ENCODE measurements around the gene RSRC1. TPM values are rescaled to one million over a fixed set of nuclear protein-coding genes. Genes with fewer than 3 reads are reported as not detected.
"Not testable (repeated sequence)": the region's sequence is repeated elsewhere in the genome, so short reads cannot be mapped to it uniquely, and the experiment has no call there.

The RSRC1 gene
- total RNA-seq, 2 experiments from 2014 or later: 42.9 to 48.9 TPM

DNA sequence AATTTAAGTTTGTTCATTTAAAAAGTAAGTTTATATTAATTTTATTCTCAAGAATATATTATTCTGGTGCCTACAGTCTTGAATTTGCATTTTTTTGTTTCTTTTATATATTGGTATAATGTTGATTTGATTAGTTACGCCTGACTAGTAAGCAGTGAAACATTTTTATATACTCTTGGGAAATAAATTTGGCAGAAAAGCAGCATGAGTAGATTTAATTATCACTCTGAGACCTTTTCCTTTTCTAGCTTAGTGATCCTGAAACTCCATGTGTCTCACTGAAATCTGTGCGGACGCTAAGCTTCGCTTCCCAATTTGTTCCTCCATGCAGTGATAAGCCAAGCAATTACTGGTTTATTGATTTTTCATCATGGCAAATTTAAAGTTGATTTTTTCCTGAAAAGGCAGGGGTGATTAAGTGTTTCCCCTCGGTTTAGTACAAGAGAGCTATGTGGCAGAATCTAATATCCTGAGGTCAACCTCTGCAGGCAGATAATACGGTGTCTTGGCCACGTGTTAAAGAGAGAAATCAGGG, 373.9 kb downstream of the RSRC1 start:
- no peaks in the 10 kb centered on the region for H3K27me3 Mint-ChIP-seq
- H3K4me3 Mint-ChIP-seq: no peak overlapping the region
- no peaks in the 10 kb centered on the region for H3K9me3 Mint-ChIP-seq
- DNase-seq: no peak
- H3K36me3 Mint-ChIP-seq: no peaks in the 10 kb centered on the region
- no peak overlapping the region for H3K27ac Mint-ChIP-seq
- H3K4me1 Mint-ChIP-seq: no peaks in the 10 kb centered on the region
- POLR2A ChIA-PET: no interaction called here
- no peak for ATAC-seq (ENCODE audit: low read depth)

DNA sequence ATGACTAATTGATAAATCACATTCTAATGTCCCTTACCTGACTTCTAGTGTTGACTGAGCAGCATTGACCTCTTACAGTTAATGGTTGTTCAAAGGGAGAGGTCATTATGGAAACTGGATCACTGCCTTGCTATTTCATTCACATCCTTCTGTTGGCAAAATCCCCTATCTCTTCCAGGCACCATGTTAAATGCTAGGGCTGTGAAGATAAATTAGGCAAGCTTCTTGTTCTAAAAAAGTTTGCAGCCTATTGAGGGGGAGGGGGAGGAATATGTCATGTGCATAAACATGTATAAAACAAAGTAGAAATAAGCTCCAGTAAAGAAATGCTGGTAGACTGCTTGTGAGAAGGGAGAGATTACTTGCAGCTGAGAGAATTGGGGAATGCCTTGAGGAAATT, 376.3 kb downstream of the RSRC1 start:
- no peaks in the 10 kb centered on the region for H3K27me3 Mint-ChIP-seq
- H3K27ac Mint-ChIP-seq: no peak overlapping the region
- H3K4me3 Mint-ChIP-seq: no peak overlapping the region
- DNase-seq: no peak
- no peak for ATAC-seq (ENCODE audit: low read depth)
- no peaks in the 10 kb centered on the region for H3K9me3 Mint-ChIP-seq
- no peaks in the 10 kb centered on the region for H3K4me1 Mint-ChIP-seq
- H3K36me3 Mint-ChIP-seq: no peaks in the 10 kb centered on the region
- POLR2A ChIA-PET: no interaction called here

DNA sequence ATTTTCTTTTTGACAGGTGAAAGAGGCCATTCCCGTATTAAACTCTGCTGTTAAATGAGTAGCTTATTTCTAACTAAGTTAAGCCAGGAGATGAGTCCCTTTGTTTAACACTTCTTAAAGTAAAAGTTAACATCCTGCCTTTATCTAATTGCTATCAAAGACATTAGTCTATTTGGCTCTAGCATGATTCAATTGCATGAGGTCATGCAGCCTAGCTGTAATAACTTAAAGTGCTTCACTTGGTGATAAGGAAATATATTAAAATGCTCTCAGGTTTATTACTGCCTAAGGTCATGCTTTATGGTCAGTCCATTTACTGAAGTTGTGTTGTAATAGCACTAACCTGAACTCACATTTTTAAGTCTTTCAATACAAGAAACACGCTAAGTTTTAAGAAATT, 378.8 kb downstream of the RSRC1 start:
- no peak for DNase-seq
- H3K27ac Mint-ChIP-seq: no peak overlapping the region
- H3K9me3 Mint-ChIP-seq: no peaks in the 10 kb centered on the region
- no peak overlapping the region for H3K4me3 Mint-ChIP-seq
- H3K27me3 Mint-ChIP-seq: no peaks in the 10 kb centered on the region
- POLR2A ChIA-PET: no interaction called here
- no peaks in the 10 kb centered on the region for H3K36me3 Mint-ChIP-seq
- H3K4me1 Mint-ChIP-seq: no peaks in the 10 kb centered on the region
- ATAC-seq (ENCODE audit: low read depth): no peak

DNA sequence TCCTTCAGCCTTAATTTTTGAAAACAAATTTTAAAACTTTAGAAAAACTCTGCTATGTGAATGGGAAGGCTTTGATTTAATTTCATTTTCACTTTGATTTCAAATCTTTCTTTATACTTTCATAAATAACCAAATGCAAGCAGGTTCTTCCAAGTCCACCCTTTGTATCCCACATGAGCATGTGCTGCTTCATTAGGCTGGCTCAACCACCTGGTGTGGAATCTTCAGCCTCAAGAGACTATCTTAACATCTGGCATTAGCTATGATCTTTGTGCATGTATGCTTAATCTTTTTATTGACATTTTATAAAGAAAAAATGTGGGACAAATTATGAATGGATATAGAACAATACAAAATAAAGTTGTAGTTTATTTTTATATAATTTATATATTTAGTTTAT, 379.3 kb downstream of the RSRC1 start:
- POLR2A ChIA-PET: no interaction called here
- Mint-ChIP-seq H3K9me3 (no peaks in the 10 kb centered on the region), H3K36me3 (no peaks in the 10 kb centered on the region), H3K27ac (no peak overlapping the region), H3K4me1 (no peaks in the 10 kb centered on the region), H3K27me3 (no peaks in the 10 kb centered on the region), H3K4me3 (no peak overlapping the region)
- DNase-seq (no peak), ATAC-seq (ENCODE audit: low read depth) (no peak)

DNA sequence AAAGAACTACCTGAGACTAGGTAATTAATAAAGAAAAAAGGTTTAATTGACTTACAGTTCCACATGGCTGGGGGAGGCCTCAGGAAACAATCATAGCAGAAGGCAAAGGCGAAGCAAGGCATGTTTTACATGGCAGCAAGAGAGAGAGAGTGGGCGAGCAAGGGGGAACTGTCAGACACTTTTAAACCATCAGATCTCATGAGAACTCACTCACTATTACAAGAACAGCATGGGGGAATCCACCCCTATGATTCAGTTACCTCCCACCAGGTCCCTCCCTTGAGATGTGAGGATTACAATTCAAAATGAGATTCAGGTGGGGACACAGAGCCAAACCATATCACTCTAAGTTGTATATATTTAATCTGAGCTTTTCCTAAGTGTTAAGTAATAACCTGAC, 382.1 kb downstream of the RSRC1 start:
- no peak overlapping the region for H3K4me3 Mint-ChIP-seq
- POLR2A ChIA-PET: no interaction called here
- DNase-seq (no peak), ATAC-seq (ENCODE audit: low read depth) (no peak)
- H3K27me3 Mint-ChIP-seq: no peaks in the 10 kb centered on the region
- H3K27ac Mint-ChIP-seq: no peak overlapping the region
- no peaks in the 10 kb centered on the region for H3K36me3 Mint-ChIP-seq
- peaks cover 3% of the 10 kb centered on the region for H3K9me3 Mint-ChIP-seq
- H3K4me1 Mint-ChIP-seq: no peaks in the 10 kb centered on the region

DNA sequence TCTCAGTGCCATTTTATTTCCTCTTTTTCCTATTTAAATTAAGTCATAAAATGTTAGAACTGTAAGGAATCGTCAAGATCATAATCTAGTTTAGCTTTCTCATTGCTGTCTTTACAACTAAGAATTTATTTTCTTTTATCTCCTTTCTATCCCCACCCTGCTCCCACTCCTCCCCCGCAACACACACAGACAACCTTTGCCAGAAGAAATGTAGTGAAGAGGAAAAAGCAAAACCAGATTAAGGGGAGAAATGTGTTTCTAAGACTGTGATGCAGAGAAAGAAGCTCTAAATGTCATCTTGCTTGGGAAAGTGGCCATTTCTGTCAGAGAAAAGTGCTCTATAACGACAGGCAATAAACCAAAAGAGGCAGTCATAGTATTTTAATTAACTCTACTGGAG, 382.8 kb downstream of the RSRC1 start:
- POLR2A ChIA-PET: no interaction called here
- ATAC-seq (ENCODE audit: low read depth): no peak
- H3K27me3 Mint-ChIP-seq: no peaks in the 10 kb centered on the region
- no peaks in the 10 kb centered on the region for H3K4me1 Mint-ChIP-seq
- no peaks in the 10 kb centered on the region for H3K36me3 Mint-ChIP-seq
- H3K4me3 Mint-ChIP-seq: no peak overlapping the region
- H3K9me3 Mint-ChIP-seq: peaks cover 4% of the 10 kb centered on the region
- H3K27ac Mint-ChIP-seq: no peak overlapping the region
- no peak for DNase-seq

DNA sequence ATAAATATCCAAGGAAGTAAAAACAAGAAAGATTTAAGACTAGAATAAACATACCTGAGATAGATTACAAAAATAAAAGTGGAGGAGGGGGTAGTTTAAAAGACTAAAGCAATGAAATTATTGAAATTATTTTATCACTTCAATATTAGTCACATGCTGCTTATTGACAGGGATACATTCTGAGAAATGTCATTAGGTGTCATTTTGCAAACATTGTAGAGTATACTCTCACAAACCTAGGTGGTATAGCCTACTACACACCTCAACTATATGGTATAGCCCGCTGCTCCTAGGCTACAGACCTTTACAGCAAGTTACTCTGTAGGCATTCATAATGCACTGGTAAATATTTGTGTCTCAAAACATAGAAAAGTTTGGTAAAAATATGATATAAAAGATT, 384.0 kb downstream of the RSRC1 start:
- ATAC-seq (ENCODE audit: low read depth) (no peak), DNase-seq (no peak)
- H3K27me3 Mint-ChIP-seq: no peaks in the 10 kb centered on the region
- peaks cover 4% of the 10 kb centered on the region for H3K36me3 Mint-ChIP-seq
- no peaks in the 10 kb centered on the region for H3K4me1 Mint-ChIP-seq
- H3K9me3 Mint-ChIP-seq: peaks cover 11% of the 10 kb centered on the region
- no peak overlapping the region for H3K4me3 Mint-ChIP-seq
- H3K27ac Mint-ChIP-seq: no peak overlapping the region
- POLR2A ChIA-PET: no interaction called here

DNA sequence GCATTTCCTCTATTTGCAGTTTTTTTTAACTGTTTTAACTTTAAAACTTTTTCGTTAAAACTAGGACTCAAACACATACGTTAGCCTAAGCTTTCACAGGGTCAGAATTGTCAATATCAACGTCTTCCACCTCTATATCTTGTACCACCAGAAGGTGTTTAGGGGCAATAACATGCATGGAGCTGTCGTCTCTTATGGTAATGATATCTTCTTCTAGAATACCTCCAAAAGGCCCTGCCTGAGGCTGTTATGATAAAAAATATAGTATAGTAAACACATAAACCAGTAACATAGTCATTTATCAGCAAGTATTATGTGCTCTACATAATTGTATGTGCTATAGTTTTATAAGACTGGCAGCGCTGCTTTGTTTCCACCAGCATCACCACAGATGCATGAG, 384.8 kb downstream of the RSRC1 start:
- Mint-ChIP-seq H3K27me3 (no peaks in the 10 kb centered on the region), H3K4me1 (no peaks in the 10 kb centered on the region), H3K9me3 (peaks cover 14% of the 10 kb centered on the region), H3K4me3 (no peak overlapping the region), H3K27ac (no peak overlapping the region), H3K36me3 (peaks cover 4% of the 10 kb centered on the region)
- no peak for ATAC-seq (ENCODE audit: low read depth)
- POLR2A ChIA-PET: no interaction called here
- no peak for DNase-seq

DNA sequence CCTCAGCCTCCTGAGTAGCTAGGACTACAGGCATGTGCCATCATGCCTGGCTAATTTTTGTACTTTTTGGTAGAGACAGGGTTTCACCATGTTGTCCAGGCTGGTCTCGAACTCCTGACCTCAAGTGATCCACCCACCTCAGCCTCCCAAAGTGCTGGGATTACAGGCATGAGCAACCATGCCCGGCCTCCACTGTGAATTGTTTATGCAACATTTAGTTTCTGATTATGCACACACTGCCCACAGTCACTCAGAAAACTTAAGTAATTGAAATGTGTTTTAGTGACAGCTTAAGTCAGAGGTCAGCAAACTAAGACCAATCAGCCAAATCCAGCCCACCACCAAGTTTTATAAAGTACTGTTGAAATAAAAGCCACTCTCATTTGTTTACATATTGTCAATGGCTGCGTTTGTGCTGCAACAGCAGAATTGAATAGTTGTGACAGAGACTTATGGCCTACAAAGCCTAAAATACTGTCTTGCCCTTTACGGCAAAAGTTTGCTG, 385.6 kb downstream of the RSRC1 start:
- H3K4me3 Mint-ChIP-seq; H3K4me1 Mint-ChIP-seq; ATAC-seq (ENCODE audit: low read depth); H3K27me3 Mint-ChIP-seq; POLR2A ChIA-PET; DNase-seq; H3K27ac Mint-ChIP-seq; H3K36me3 Mint-ChIP-seq: not testable (repeated sequence)
- H3K9me3 Mint-ChIP-seq: peaks cover 22% of the 10 kb centered on the region

DNA sequence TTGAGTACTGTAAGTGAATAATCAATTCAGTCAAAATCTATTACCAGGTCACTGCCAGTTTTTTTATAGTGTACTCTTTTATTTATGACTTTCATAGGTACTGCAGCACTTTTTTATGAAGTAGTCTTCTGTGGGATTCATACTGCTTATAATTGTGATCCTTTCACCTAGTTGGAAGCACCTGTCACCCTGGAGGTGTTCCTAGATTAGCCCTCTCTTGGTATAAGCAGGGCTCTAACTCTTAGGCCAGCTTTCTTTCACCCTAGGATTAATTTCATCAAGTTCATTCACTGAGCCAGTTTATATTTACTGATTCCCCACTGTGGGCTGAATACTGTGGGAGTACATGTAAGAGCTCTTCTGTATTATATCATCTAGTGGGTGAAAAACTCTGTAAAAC, 395.2 kb downstream of the RSRC1 start:
- ATAC-seq (ENCODE audit: low read depth) (no peak), DNase-seq (no peak)
- POLR2A ChIA-PET: no interaction called here
- H3K4me3 Mint-ChIP-seq: no peak overlapping the region
- H3K4me1 Mint-ChIP-seq: no peaks in the 10 kb centered on the region
- H3K27me3 Mint-ChIP-seq: no peaks in the 10 kb centered on the region
- peaks cover 3% of the 10 kb centered on the region for H3K36me3 Mint-ChIP-seq
- H3K9me3 Mint-ChIP-seq: peaks cover 9% of the 10 kb centered on the region
- H3K27ac Mint-ChIP-seq: no peak overlapping the region

DNA sequence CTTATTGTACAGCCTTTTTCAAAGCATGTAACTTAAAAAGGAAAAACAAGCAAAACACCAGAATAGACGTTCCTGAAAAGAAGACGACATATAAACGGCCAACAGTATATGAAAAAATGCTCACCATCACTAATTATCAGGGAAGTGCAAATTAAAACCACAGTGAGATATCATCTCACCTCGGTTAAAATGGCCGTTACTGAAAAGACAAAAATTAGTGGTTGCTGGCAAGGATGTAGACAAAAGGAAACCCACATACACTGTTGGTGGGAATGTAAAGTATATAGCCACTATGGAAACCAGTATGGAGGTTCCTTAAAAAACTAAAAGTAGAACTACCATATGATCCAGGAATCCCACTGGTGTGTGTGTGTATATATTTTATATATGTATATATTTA, 396.6 kb downstream of the RSRC1 start:
- Mint-ChIP-seq H3K36me3 (peaks cover 1% of the 10 kb centered on the region), H3K9me3 (peaks cover 4% of the 10 kb centered on the region), H3K27ac (no peak overlapping the region), H3K27me3 (no peaks in the 10 kb centered on the region), H3K4me1 (no peaks in the 10 kb centered on the region), H3K4me3 (no peak overlapping the region)
- ATAC-seq (ENCODE audit: low read depth) (no peak), DNase-seq (no peak)
- POLR2A ChIA-PET: no interaction called here

DNA sequence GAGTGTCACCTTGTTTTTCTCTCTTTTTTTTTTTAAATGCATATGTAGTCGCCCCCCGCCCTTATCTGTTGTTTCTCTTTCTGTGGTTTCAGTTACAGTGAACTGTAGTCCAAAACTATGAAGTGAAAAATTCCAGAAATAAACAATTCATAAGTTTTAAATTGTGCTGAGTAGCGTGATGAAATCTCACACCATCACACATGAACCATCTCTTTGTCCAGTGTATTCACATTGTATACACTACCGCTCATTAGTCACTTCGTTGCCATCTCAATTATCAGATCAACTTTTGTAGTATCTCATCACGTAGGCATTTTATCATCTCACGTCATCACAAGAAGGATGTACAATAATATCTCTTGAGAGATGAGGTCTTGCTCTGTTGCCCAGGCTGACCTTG, 398.6 kb downstream of the RSRC1 start:
- Mint-ChIP-seq H3K4me3 (no peak overlapping the region), H3K9me3 (peaks cover 5% of the 10 kb centered on the region), H3K4me1 (no peaks in the 10 kb centered on the region), H3K27me3 (no peaks in the 10 kb centered on the region), H3K36me3 (peaks cover 1% of the 10 kb centered on the region), H3K27ac (no peak overlapping the region)
- POLR2A ChIA-PET: no interaction called here
- DNase-seq: no peak
- ATAC-seq (ENCODE audit: low read depth): no peak

DNA sequence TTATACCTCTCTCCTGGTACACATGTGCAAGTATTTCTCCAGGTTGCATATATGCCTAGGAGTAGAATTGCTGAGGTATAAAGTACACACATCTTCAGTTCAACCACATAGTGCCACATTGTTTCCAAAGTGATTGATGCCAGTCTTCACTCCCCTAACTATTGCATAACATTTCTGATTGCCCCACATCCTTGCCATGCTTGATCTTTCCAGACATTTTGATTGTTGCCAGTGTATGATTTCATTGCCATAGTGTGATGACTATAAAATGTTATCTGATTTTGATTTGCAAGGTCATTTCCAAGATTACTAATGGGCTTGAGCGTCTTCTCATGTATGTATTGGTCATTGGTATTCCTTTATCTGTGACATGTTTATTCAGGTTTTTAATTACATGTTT, 400.0 kb downstream of the RSRC1 start:
- H3K4me3 Mint-ChIP-seq: no peak overlapping the region
- no peaks in the 10 kb centered on the region for H3K27me3 Mint-ChIP-seq
- POLR2A ChIA-PET: no interaction called here
- H3K9me3 Mint-ChIP-seq: peaks cover 9% of the 10 kb centered on the region
- no peak for ATAC-seq (ENCODE audit: low read depth)
- DNase-seq: no peak
- H3K4me1 Mint-ChIP-seq: no peaks in the 10 kb centered on the region
- H3K36me3 Mint-ChIP-seq: peaks cover 6% of the 10 kb centered on the region
- H3K27ac Mint-ChIP-seq: no peak overlapping the region

DNA sequence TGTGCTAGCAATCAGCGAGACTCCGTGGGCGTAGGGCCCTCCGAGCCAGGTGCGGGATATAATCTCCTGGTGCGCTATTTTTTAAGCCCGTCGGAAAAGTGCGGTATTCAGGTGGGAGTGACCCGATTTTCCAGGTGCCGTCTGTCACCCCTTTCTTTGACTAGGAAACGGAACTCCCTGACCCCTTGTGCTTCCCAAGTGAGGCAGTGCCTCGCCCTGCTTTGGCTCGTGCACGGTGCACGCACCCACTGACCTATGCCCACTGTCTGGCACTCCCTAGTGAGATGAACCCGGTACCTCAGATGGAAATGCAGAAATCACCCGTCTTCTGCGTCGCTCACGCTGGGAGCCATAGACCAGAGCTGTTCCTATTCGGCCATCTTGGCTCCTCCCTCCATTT, 406.8 kb downstream of the RSRC1 start:
- H3K27me3 Mint-ChIP-seq; H3K27ac Mint-ChIP-seq; POLR2A ChIA-PET; ATAC-seq (ENCODE audit: low read depth); H3K36me3 Mint-ChIP-seq; H3K4me3 Mint-ChIP-seq; DNase-seq; H3K4me1 Mint-ChIP-seq: not testable (repeated sequence)
- peaks cover 11% of the 10 kb centered on the region for H3K9me3 Mint-ChIP-seq

DNA sequence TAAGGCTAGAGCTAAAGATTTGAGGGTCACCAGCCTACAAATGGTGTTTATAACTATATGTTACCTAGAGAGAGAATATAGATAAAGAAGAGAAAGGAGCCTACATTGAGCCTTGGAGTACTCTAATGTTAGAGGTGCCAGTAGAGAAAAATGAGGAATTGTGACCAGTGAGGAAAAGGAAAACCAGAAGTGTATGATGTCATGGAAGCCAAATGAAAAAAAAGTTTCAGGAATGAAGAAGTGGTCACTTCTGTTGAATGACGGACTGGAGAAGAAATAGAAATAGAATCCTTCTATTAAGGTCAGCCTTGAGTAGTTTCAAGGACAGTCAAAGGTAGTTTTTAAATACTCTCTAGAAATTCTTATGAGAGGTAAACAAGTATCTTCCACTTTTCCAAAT, 409.9 kb downstream of the RSRC1 start:
- Mint-ChIP-seq H3K4me1 (no peaks in the 10 kb centered on the region), H3K4me3 (no peak overlapping the region), H3K27ac (no peak overlapping the region), H3K9me3 (peaks cover 6% of the 10 kb centered on the region), H3K27me3 (no peaks in the 10 kb centered on the region), H3K36me3 (no peaks in the 10 kb centered on the region)
- DNase-seq: no peak
- POLR2A ChIA-PET: no interaction called here
- no peak for ATAC-seq (ENCODE audit: low read depth)

Measured in activated naive CD8-positive, alpha-beta T cell treated with anti-CD3 and anti-CD28 coated beads, Interleukin-2, amount 10 ng/mL, durations not matched to agents 7 days and 5 days (primary cell).